Natural killer cell (primary cell): ENCODE results near the gene CHST2. TPM values are rescaled to one million over a fixed set of nuclear protein-coding genes. Genes with fewer than 3 reads are reported as not detected.
A peak's percentile ranks its signal among the peaks of the same experiment; 100 is the strongest.

Source experiments
- ATAC-seq, 3 donors: fragments of 150-1000 bp in 2 of 3; fragments of 200-7000 bp in 1 of 3; cut with Tn5 transposase; 1 replicate in 1 of 3; 2 replicates in 2 of 3; pipeline ENCODE4 v1.10.0; 2021; ENCODE audit warnings: mild to moderate bottlenecking in 2 of 3, moderate library complexity in 2 of 3
- DNase-seq, 2 donors: peaks; one replicate each; pipeline versions ENCODE4 v3.0.0 to v3.0.0-alpha.2; 2013 to 2021; ENCODE audit warnings: mixed read lengths in 1 of 2
- H3K27ac ChIP-seq: one replicate; pipeline ENCODE4 v1.5.1; 2013; ENCODE audit warnings: mild to moderate bottlenecking, low read length
- H3K27me3 ChIP-seq: one replicate; pipeline ENCODE4 v1.6.1; 2013; ENCODE audit warnings: low read length; ENCODE audit not compliant: control insufficient read depth, insufficient read depth
- H3K36me3 ChIP-seq: one replicate; pipeline ENCODE4 v1.6.1; 2013; ENCODE audit warnings: low read length; ENCODE audit not compliant: control insufficient read depth, insufficient read depth
- H3K4me1 ChIP-seq: one replicate; pipeline ENCODE4 v1.6.1; 2013; ENCODE audit warnings: low read length; ENCODE audit not compliant: control insufficient read depth, insufficient read depth
- H3K4me3 ChIP-seq: one replicate; pipeline ENCODE4 v1.5.1; 2013; ENCODE audit warnings: low read length
- H3K9me3 ChIP-seq: one replicate; pipeline ENCODE4 v1.6.1; 2013; ENCODE audit warnings: low read length; ENCODE audit not compliant: control insufficient read depth, insufficient read depth
- H3K27ac Mint-ChIP-seq, 2 donors: one replicate each; pipeline ENCODE4 v1.8.0; 2022; ENCODE audit warnings: mild to moderate bottlenecking in 2 of 2, mixed read lengths in 2 of 2, moderate library complexity in 1 of 2
- H3K27me3 Mint-ChIP-seq, 2 donors: one replicate each; pipeline ENCODE4 v1.8.0; 2022; ENCODE audit warnings: low read depth in 2 of 2, mixed read lengths in 2 of 2
- H3K36me3 Mint-ChIP-seq: one replicate; pipeline ENCODE4 v1.8.0; 2022; ENCODE audit warnings: mixed read lengths
- H3K4me1 Mint-ChIP-seq, 2 donors: one replicate each; pipeline ENCODE4 v1.8.0; 2022; ENCODE audit warnings: mixed read lengths in 2 of 2
- H3K4me3 Mint-ChIP-seq: one replicate; pipeline ENCODE4 v1.8.0; 2022; ENCODE audit warnings: mild to moderate bottlenecking, moderate library complexity, mixed read lengths
- H3K9me3 Mint-ChIP-seq, 2 donors: one replicate each; pipeline ENCODE4 v1.8.0; 2022; ENCODE audit warnings: mixed read lengths in 2 of 2
- CTCF ChIP-seq: fragments of 200-600 bp; IDR thresholded peaks from one replicate; pipeline ENCODE4 v1.8.0; 2022; ENCODE audit warnings: antibody characterized with exemption
- WGBS: methylation state at CpG from one replicate; pipeline ENCODE4 v1.1.7; 2013; ENCODE audit warnings: missing lambda C conversion rate; ENCODE audit not compliant: insufficient coverage; 5-methylcytosine and 5-hydroxymethylcytosine counted together
- intact Hi-C: fragments of 100-400 bp; cut with micrococcal nuclease; formaldehyde crosslinking; loops from one replicate; pipeline ENCODE4 v1.14.2; 2022
- total RNA-seq, 4 donors: library from RNA; stranded (reverse); fragments of 120-200 nt in 1 of 4; gene quantifications; one replicate each; pipeline versions ENCODE4 v1.2.3 to v1.2.4, GENCODE V29; 2013 to 2022

The CHST2 gene
- total RNA-seq, 3 donors from 2014 or later (not counting 1 experiment from before 2014, with no cell fraction given), result 74.6 to 113 (median 95.4) TPM

- intact Hi-C loops, result no loop called here
Measured at GRCh38 chr3:143151004-143151731, 31.6 kb downstream of the CHST2 start.

GRCh38 chr3:143152043-143152442 lies 32.5 kb downstream of the CHST2 start:
- Histone ChIP-seq H3K4me1 (no peaks in the 10 kb centered on the region), H3K9me3 (no peaks in the 10 kb centered on the region), H3K36me3 (no peaks in the 10 kb centered on the region), H3K27ac (no peak overlapping the region), H3K27me3 (no peaks in the 10 kb centered on the region), H3K4me3 (no peak overlapping the region)
- H3K36me3 Mint-ChIP-seq, result no peaks in the 10 kb centered on the region
- intact Hi-C loops, result no loop called here
- no peaks in the 10 kb centered on the region for H3K9me3 Mint-ChIP-seq
- TF ChIP-seq CTCF, result no peak
- H3K4me1 Mint-ChIP-seq, result peaks cover 16 to 23% of the 10 kb centered on the region in 2 donors
- ATAC-seq, result no peak
- no peak overlapping the region for H3K4me3 Mint-ChIP-seq
- WGBS, result 83% methylated on average over 5 of the region's 5 CpGs
- peak in 1 of 2 donors; percentile 23 for DNase-seq
- no peaks in the 10 kb centered on the region for H3K27me3 Mint-ChIP-seq
- H3K27ac Mint-ChIP-seq, result peak overlapping the region in 1 of 2 donors; percentile 21

More at GRCh38 chr3:143151004-143151731, 31.6 kb downstream of the CHST2 start:
- WGBS, result 99% methylated on average over 7 of the region's 7 CpGs
- Mint-ChIP-seq H3K27me3 (no peaks in the 10 kb centered on the region), H3K36me3 (no peaks in the 10 kb centered on the region), H3K4me3 (no peak overlapping the region), H3K27ac (peak overlapping the region; percentile 21 to 54), H3K4me1 (peaks cover 16 to 17% of the 10 kb centered on the region in 2 donors), H3K9me3 (no peaks in the 10 kb centered on the region)
- no peaks in the 10 kb centered on the region for H3K9me3 ChIP-seq
- no peaks in the 10 kb centered on the region for H3K27me3 ChIP-seq
- no peaks in the 10 kb centered on the region for H3K4me1 ChIP-seq
- no peak overlapping the region for H3K27ac ChIP-seq
- DNase-seq (no peak), ATAC-seq (no peak)
- H3K4me3 ChIP-seq, result no peak overlapping the region
- no peak for TF ChIP-seq CTCF
- no peaks in the 10 kb centered on the region for H3K36me3 ChIP-seq

GRCh38 chr3:143155756-143156155 lies 36.2 kb downstream of the CHST2 start:
- no peaks in the 10 kb centered on the region for H3K36me3 Mint-ChIP-seq
- no peaks in the 10 kb centered on the region for H3K9me3 Mint-ChIP-seq
- H3K4me1 Mint-ChIP-seq, result peaks cover 31% of the 10 kb centered on the region in 2 donors
- H3K9me3 ChIP-seq, result no peaks in the 10 kb centered on the region
- WGBS, result 100% methylated on average over 1 of the region's 4 CpGs
- TF ChIP-seq CTCF, result no peak
- H3K27ac ChIP-seq, result no peak overlapping the region
- no peaks in the 10 kb centered on the region for H3K27me3 Mint-ChIP-seq
- intact Hi-C loops, result no loop called here
- H3K36me3 ChIP-seq, result no peaks in the 10 kb centered on the region
- H3K27ac Mint-ChIP-seq, result no peak overlapping the region
- H3K4me3 ChIP-seq, result no peak overlapping the region
- no peaks in the 10 kb centered on the region for H3K27me3 ChIP-seq
- H3K4me1 ChIP-seq, result peaks cover 4% of the 10 kb centered on the region
- ATAC-seq (no peak), DNase-seq (no peak)
- H3K4me3 Mint-ChIP-seq, result no peak overlapping the region
